ENCODE measurements around the gene PROSER1. TPM values are rescaled to one million over a fixed set of nuclear protein-coding genes. Genes with fewer than 3 reads are reported as not detected.
"Not testable (repeated sequence)": the region's sequence is repeated elsewhere in the genome, so short reads cannot be mapped to it uniquely, and the experiment has no call there.

The PROSER1 gene
- total RNA-seq, 4 donors from 2014 or later = 20.6 to 31.3 (median 21.4) TPM

- no peak for TF ChIP-seq POLR2A (IDR thresholded peaks at IDR 0.05)
- no peak for TF ChIP-seq CTCF (IDR thresholded peaks at IDR 0.05)
- 85 to 91% methylated on average over 7 of the region's 7 CpGs for WGBS, 2 donors
- intact Hi-C loops (cut with DNase I; ENCODE audit: low total_unique reads) = no loop called here
- no peak for DNase-seq (ENCODE audit: low spot score in 2 of 2)
- H3K4me3 ChIP-seq (ENCODE audit: low read depth, poor library complexity, severe bottlenecking) = no peak overlapping the region
Observed at GRCh38 chr13:39012608-39013007, 25.3 kb downstream of the PROSER1 start.

GRCh38 chr13:39006371-39007111, 31.3 kb downstream of the PROSER1 start:
- intact Hi-C loops (cut with DNase I; ENCODE audit: low total_unique reads); DNase-seq (ENCODE audit: low spot score in 2 of 2); H3K4me3 ChIP-seq (ENCODE audit: low read depth, poor library complexity, severe bottlenecking): not testable (repeated sequence)
- 60 to 87% methylated on average over 27 to 28 of the region's 29 CpGs for WGBS, 2 donors

GRCh38 chr13:38998739-38999138, 39.1 kb downstream of the PROSER1 start:
- DNase-seq (ENCODE audit: low spot score in 2 of 2) = no peak
- no peak overlapping the region for H3K4me3 ChIP-seq (ENCODE audit: low read depth, poor library complexity, severe bottlenecking)
- intact Hi-C loops (cut with DNase I; ENCODE audit: low total_unique reads) = no loop called here
- TF ChIP-seq POLR2A (IDR thresholded peaks at IDR 0.05) (no peak), CTCF (IDR thresholded peaks at IDR 0.05) (no peak)
- 69% methylated on average over 3 of the region's 3 CpGs for WGBS, 2 donors

- intact Hi-C loops (cut with DNase I; ENCODE audit: low total_unique reads) = no loop called here
- no peak for DNase-seq (ENCODE audit: low spot score in 2 of 2)
- TF ChIP-seq CTCF (IDR thresholded peaks at IDR 0.05) (no peak), POLR2A (IDR thresholded peaks at IDR 0.05) (no peak)
Observed at GRCh38 chr13:38993381-38993780, 44.5 kb downstream of the PROSER1 start.

GRCh38 chr13:38990693-38991092, 47.2 kb downstream of the PROSER1 start, which contains the start of gene STOML3:
Gene STOML3, minus strand, starts transcription at chr13:38990831. Its CDS starts 110 bp downstream, at chr13:38990721.
- no peak for DNase-seq (ENCODE audit: low spot score in 2 of 2)
- H3K4me3 ChIP-seq (ENCODE audit: low read depth, poor library complexity, severe bottlenecking) = no peak within 1 kb of the TSS
- no peak for TF ChIP-seq POLR2A (IDR thresholded peaks at IDR 0.05)
- TF ChIP-seq CTCF (IDR thresholded peaks at IDR 0.05) = no peak
- intact Hi-C loops (cut with DNase I; ENCODE audit: low total_unique reads) = no loop called here

More at GRCh38 chr13:38993381-38993780, 44.5 kb downstream of the PROSER1 start:
- no peak overlapping the region for H3K4me3 ChIP-seq (ENCODE audit: low read depth, poor library complexity, severe bottlenecking)
- WGBS, 2 donors = 59 to 69% methylated on average over 4 of the region's 4 CpGs

GRCh38 chr13:38981096-38981495, 56.8 kb downstream of the PROSER1 start:
- intact Hi-C loops (cut with DNase I; ENCODE audit: low total_unique reads) = loop anchor here (5.0 kb wide), 1 partner anchor 1444 kb away; no protein-coding TSS in a partner anchor
- DNase-seq (ENCODE audit: low spot score in 2 of 2) = no peak
- TF ChIP-seq POLR2A (IDR thresholded peaks at IDR 0.05) (no peak), CTCF (IDR thresholded peaks at IDR 0.05) (no peak)
- WGBS, 2 donors = 46 to 50% methylated on average over 2 of the region's 2 CpGs
- H3K4me3 ChIP-seq (ENCODE audit: low read depth, poor library complexity, severe bottlenecking) = no peak overlapping the region

Measured in lower leg skin (tissue), 4 donors.